SK-N-MC (cell line): ENCODE measurements around the gene CNP.

Experiments
- EZH2 ChIP-seq: fragments of 200-600 bp; sonication (generic); IDR thresholded peaks from one replicate; pipeline ENCODE4 v1.6.1; 2017; ENCODE audit warnings: antibody characterized with exemption
- FOXP2 ChIP-seq: optimal IDR thresholded peaks from 2 replicates; pipeline ENCODE3; 2011; ENCODE audit warnings: mild to moderate bottlenecking, moderate library complexity; ENCODE audit not compliant: insufficient read depth; ENCODE audit errors: extremely low read length, control extremely low read depth
- POLR2AphosphoS5 ChIP-seq: IDR thresholded peaks from 2 replicates; pipeline ENCODE4 v1.6.1; 2012; ENCODE audit warnings: mild to moderate bottlenecking, low read depth, low read length, borderline replicate concordance

- TF ChIP-seq FOXP2 (no peak), POLR2AphosphoS5 (no peak; the same call in 1 of the 2 replicates), EZH2 (no peak)
Observed at GRCh38 chr17:41975099-41976083, 8.8 kb downstream of the CNP start.
